NCI-H345 treated with DMSO at 0.1 percent for 48 hours (cell line): Measurements from ENCODE around the gene MAPKBP1.

Experiments used
- DNase-seq: peaks from one replicate; lab custom pipeline; 2025; ENCODE audit not compliant: unreplicated experiment; lab: John Stamatoyannopoulos, UW

Gene MAPKBP1

GRCh38 chr15:41783296-41783695, 9.0 kb downstream of the MAPKBP1 start:
- no peak for DNase-seq

GRCh38 chr15:41788262-41788661, 14.0 kb downstream of the MAPKBP1 start:
- no peak for DNase-seq

GRCh38 chr15:41789236-41789635, 15.0 kb downstream of the MAPKBP1 start:
- DNase-seq = no peak

GRCh38 chr15:41789662-41790061, 15.4 kb downstream of the MAPKBP1 start:
- DNase-seq = no peak

GRCh38 chr15:41790169-41790568, 15.9 kb downstream of the MAPKBP1 start:
- no peak for DNase-seq

GRCh38 chr15:41790756-41791546, 16.7 kb downstream of the MAPKBP1 start:
- no peak for DNase-seq

GRCh38 chr15:41791547-41791937, 17.3 kb downstream of the MAPKBP1 start:
- DNase-seq = no peak

GRCh38 chr15:41792000-41792637, 17.8 kb downstream of the MAPKBP1 start:
- DNase-seq = peak; percentile 34

GRCh38 chr15:41794081-41794480, 19.8 kb downstream of the MAPKBP1 start:
- no peak for DNase-seq

- DNase-seq = no peak
Measured at GRCh38 chr15:41795996-41796856, 21.9 kb downstream of the MAPKBP1 start.

- no peak for DNase-seq
Measured at GRCh38 chr15:41797201-41797944, 23.1 kb downstream of the MAPKBP1 start.

- no peak for DNase-seq
Measured at GRCh38 chr15:41798607-41799487, 24.6 kb downstream of the MAPKBP1 start.

- no peak for DNase-seq
Measured at GRCh38 chr15:41799488-41799805, 25.2 kb downstream of the MAPKBP1 start.

- no peak for DNase-seq
Measured at GRCh38 chr15:41801185-41801584, 26.9 kb downstream of the MAPKBP1 start.

- DNase-seq = no peak
Measured at GRCh38 chr15:41801850-41802455, 27.7 kb downstream of the MAPKBP1 start.

- DNase-seq = no peak
Measured at GRCh38 chr15:41804361-41804760, 30.1 kb downstream of the MAPKBP1 start.

- no peak for DNase-seq
Measured at GRCh38 chr15:41804916-41805666, 30.8 kb downstream of the MAPKBP1 start.

- no peak for DNase-seq
Measured at GRCh38 chr15:41805711-41806110, 31.4 kb downstream of the MAPKBP1 start.
